HCT116 (cell line): Measurements from ENCODE around the gene GRIK3. TPM values are rescaled to one million over a fixed set of nuclear protein-coding genes. Genes with fewer than 3 reads are reported as not detected.

Source experiments
- ATAC-seq: fragments of 200-7000 bp; cut with Tn5 transposase; 2 replicates; pipeline ENCODE4 v1.9.1; 2020; ENCODE audit warnings: mild to moderate bottlenecking, moderate library complexity
- BruUV-seq: library from RNA; stranded (reverse); fragments of 400-500 nt; replicated peaks from 2 replicates; lab custom pipeline; 2021; lab: Mats Ljungman, UMichigan
- CTCF ChIA-PET: fragments of 300-600 bp; sonication (Branson Sonifier 250); formaldehyde crosslinking; loops from one replicate; lab custom pipeline; 2021; ENCODE audit warnings: antibody characterized with exemption; lab: Charles Lee
- POLR2A ChIA-PET: fragments of 300-600, 350-600 bp; sonication (Branson Sonifier 250); formaldehyde crosslinking; loops from one replicate; lab custom pipeline; 2021; ENCODE audit warnings: antibody characterized with exemption; lab: Charles Lee
- RAD21 ChIA-PET, 2 experiments: fragments of 300-600 bp; sonication (Branson Sonifier 250); formaldehyde crosslinking; loops; one replicate each; lab custom pipeline; 2023; ENCODE audit warnings: low total read pairs in 2 of 2; ENCODE audit not compliant: uncharacterized antibody in 2 of 2, unreplicated experiment in 2 of 2, low non-redundant PET in 1 of 2; lab: Charles Lee
- DNase-seq: peaks from one replicate; pipeline ENCODE4 v3.0.0-alpha.2; 2010; ENCODE audit warnings: low read depth, low spot score
- H2AFZ ChIP-seq: fragments of 200-600 bp; shearing (Covaris generic), sonication (generic); 2 replicates; pipeline ENCODE4 v1.6.1; 2017; ENCODE audit warnings: low read depth, mixed run types, mixed read lengths, antibody characterized with exemption, low read length; ENCODE audit not compliant: poor library complexity, severe bottlenecking
- H3K27ac ChIP-seq: 2 replicates; pipeline ENCODE4 v1.5.1; 2012; ENCODE audit warnings: low read depth, low read length
- H3K27me3 ChIP-seq: fragments of 200-600 bp; sonication (generic); 2 replicates; pipeline ENCODE4 v1.6.1; 2016; ENCODE audit warnings: mixed run types, low read length, mixed read lengths; ENCODE audit not compliant: insufficient read depth
- H3K36me3 ChIP-seq, 2 experiments: fragments of 200-500 bp in 1 of 2; fragments of 200-600 bp in 1 of 2; sonication (Bioruptor generic) in 1 of 2; sonication (generic) in 1 of 2; 2 replicates each; pipeline versions ENCODE4 v1.5.1 to v1.6.1; 2014 to 2016; ENCODE audit warnings: low read length in 2 of 2, inconsistent platforms in 1 of 2, mixed read lengths in 1 of 2, mixed run types in 1 of 2; ENCODE audit not compliant: insufficient read depth in 2 of 2, control insufficient read depth in 1 of 2
- H3K4me1 ChIP-seq, 2 experiments: fragments of 200-600 bp in 1 of 2; sonication (generic) in 1 of 2; 2 replicates each; pipeline versions ENCODE4 v1.5.1 to v1.6.1; 2012 to 2017; ENCODE audit warnings: low read length in 2 of 2, inconsistent platforms in 1 of 2, mild to moderate bottlenecking in 1 of 2, mixed read lengths in 1 of 2, mixed run types in 1 of 2, moderate library complexity in 1 of 2; ENCODE audit not compliant: insufficient read depth in 2 of 2, control insufficient read depth in 1 of 2
- H3K4me2 ChIP-seq: fragments of 200-600 bp; sonication (generic); 2 replicates; pipeline ENCODE4 v1.6.1; 2017; ENCODE audit warnings: mixed run types, low read length, mixed read lengths
- H3K4me3 ChIP-seq, 2 experiments: fragments of 200-600 bp in 1 of 2; sonication (generic) in 1 of 2; replicated peaks in 1 of 2; 2 replicates each; pipeline ENCODE4 v1.5.1; 2011 to 2016; ENCODE audit warnings: low read length in 2 of 2, control low read depth in 1 of 2, low read depth in 1 of 2, mild to moderate bottlenecking in 1 of 2, mixed read lengths in 1 of 2, mixed run types in 1 of 2
- H3K79me2 ChIP-seq: fragments of 200-600 bp; sonication (generic); 2 replicates; pipeline ENCODE4 v1.6.1; 2017; ENCODE audit warnings: mild to moderate bottlenecking, mixed run types, low read length, moderate library complexity, mixed read lengths; ENCODE audit not compliant: insufficient read depth
- H3K9ac ChIP-seq: fragments of 200-600 bp; sonication (generic); 2 replicates; pipeline ENCODE4 v1.6.1; 2016; ENCODE audit warnings: low read length, mixed read lengths
- H3K9me2 ChIP-seq: fragments of 200-600 bp; sonication (generic), shearing (Covaris generic); 2 replicates; pipeline ENCODE4 v1.6.1; 2017; ENCODE audit warnings: mixed run types, mild to moderate bottlenecking, moderate library complexity; ENCODE audit not compliant: insufficient read depth
- H3K9me3 ChIP-seq, 2 experiments: fragments of 200-500 bp in 1 of 2; fragments of 200-600 bp in 1 of 2; sonication (Bioruptor generic) in 1 of 2; sonication (generic) in 1 of 2; 2 replicates each; pipeline ENCODE4 v1.6.1; 2014 to 2017; ENCODE audit warnings: low read length in 2 of 2, mixed read lengths in 2 of 2, inconsistent platforms in 1 of 2, low read depth in 1 of 2, mild to moderate bottlenecking in 1 of 2, mixed run types in 1 of 2, moderate library complexity in 1 of 2; ENCODE audit not compliant: control insufficient read depth in 1 of 2, insufficient read depth in 1 of 2
- H4K20me1 ChIP-seq: fragments of 200-600 bp; sonication (generic), shearing (Covaris generic); 2 replicates; pipeline ENCODE4 v1.6.1; 2017; ENCODE audit warnings: mixed run types, mild to moderate bottlenecking, moderate library complexity; ENCODE audit not compliant: insufficient read depth
- ATF3 ChIP-seq: IDR thresholded peaks from 2 replicates; pipeline ENCODE4 v1.6.1; 2012
- CBX3 ChIP-seq: IDR thresholded peaks from 2 replicates; pipeline ENCODE4 v1.6.1; 2012; ENCODE audit warnings: low read depth
- POLR2A ChIP-seq: IDR thresholded peaks from 2 replicates; pipeline ENCODE4 v1.7.0; 2011; ENCODE audit warnings: borderline replicate concordance; ENCODE audit not compliant: insufficient read depth, insufficient read length; ENCODE audit errors: extremely low read depth
- RAD21 ChIP-seq: IDR thresholded peaks from 2 replicates; pipeline ENCODE4 v1.6.1; 2012; ENCODE audit warnings: low read depth, mild to moderate bottlenecking
- SP1 ChIP-seq: IDR thresholded peaks from 2 replicates; pipeline ENCODE4 v1.6.1; 2012; ENCODE audit warnings: low read depth
- ZBTB33 ChIP-seq: IDR thresholded peaks from 2 replicates; pipeline ENCODE4 v1.6.1; 2011; ENCODE audit warnings: mild to moderate bottlenecking, low read length, moderate library complexity; ENCODE audit not compliant: insufficient replicate concordance; ENCODE audit errors: extremely low read depth
- intact Hi-C: fragments of 100-400 bp; cut with micrococcal nuclease; formaldehyde crosslinking; loops from 2 replicates; pipeline ENCODE4 v1.10.0; 2022
- total RNA-seq: library from RNA; stranded (reverse); gene quantifications from one replicate; pipeline ENCODE4 v1.2.1, GENCODE V29; 2021; ENCODE audit not compliant: unreplicated experiment
- TF ChIP-seq, protein P1 (sequence below), 3 experiments: fragments of 200-600 bp in 1 of 3; sonication (generic) in 1 of 3; IDR thresholded peaks in 2 of 3; conservative IDR thresholded peaks in 1 of 3; 2 replicates each; pipeline ENCODE4 v1.5.1; 2012 to 2017; ENCODE audit warnings: low read depth in 2 of 3, low read length in 2 of 3, antibody characterized with exemption in 1 of 3, borderline replicate concordance in 1 of 3, control low read depth in 1 of 3, mild to moderate bottlenecking in 1 of 3, mixed read lengths in 1 of 3, mixed run types in 1 of 3, moderate library complexity in 1 of 3; ENCODE audit not compliant: insufficient read depth in 1 of 3

Gene GRIK3
- total RNA-seq, 1 experiment from 2014 or later, result not detected

DNA sequence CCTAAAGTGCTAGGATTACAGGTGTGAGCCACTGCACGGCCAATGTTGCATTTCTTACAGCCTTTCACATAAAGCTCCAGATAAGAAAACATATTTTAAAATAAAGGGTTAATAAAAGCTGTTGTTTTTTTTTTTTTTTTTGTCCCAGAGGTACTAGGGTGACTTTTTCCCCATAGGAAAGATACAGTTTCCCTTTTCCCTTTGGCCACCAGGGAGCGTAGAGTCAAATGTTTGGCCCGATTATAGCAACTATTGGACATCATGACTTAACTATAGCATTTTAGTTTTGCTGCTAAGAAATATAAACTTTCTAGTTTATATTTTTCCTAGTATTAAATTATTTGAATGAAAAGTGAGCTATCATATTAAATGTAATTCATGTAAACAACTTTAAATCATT lies 31.4 kb downstream of the GRIK3 start:
- Histone ChIP-seq H3K4me3 (no peak overlapping the region), H3K4me1 (no peaks in the 10 kb centered on the region), H3K27ac (no peak overlapping the region), H2AFZ (no peak overlapping the region), H3K36me3 (no peaks in the 10 kb centered on the region), H4K20me1 (no peaks in the 10 kb centered on the region), H3K4me2 (no peak overlapping the region), H3K9me3 (no peaks in the 10 kb centered on the region)
- CTCF ChIA-PET, result interaction anchor here (0.6 to 2.6 kb wide), 4 partner anchors 11 to 432 kb away, joined by 3 to 7 read pairs (median 4); no protein-coding TSS in a partner anchor
- DNase-seq (no peak), ATAC-seq (no peak)
- RAD21 ChIA-PET, result no interaction called here
- no TSS peak for BruUV-seq
- POLR2A ChIA-PET, result no interaction called here
- TF ChIP-seq, protein P1, sequence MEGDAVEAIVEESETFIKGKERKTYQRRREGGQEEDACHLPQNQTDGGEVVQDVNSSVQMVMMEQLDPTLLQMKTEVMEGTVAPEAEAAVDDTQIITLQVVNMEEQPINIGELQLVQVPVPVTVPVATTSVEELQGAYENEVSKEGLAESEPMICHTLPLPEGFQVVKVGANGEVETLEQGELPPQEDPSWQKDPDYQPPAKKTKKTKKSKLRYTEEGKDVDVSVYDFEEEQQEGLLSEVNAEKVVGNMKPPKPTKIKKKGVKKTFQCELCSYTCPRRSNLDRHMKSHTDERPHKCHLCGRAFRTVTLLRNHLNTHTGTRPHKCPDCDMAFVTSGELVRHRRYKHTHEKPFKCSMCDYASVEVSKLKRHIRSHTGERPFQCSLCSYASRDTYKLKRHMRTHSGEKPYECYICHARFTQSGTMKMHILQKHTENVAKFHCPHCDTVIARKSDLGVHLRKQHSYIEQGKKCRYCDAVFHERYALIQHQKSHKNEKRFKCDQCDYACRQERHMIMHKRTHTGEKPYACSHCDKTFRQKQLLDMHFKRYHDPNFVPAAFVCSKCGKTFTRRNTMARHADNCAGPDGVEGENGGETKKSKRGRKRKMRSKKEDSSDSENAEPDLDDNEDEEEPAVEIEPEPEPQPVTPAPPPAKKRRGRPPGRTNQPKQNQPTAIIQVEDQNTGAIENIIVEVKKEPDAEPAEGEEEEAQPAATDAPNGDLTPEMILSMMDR (IDR thresholded peaks at IDR 0.05 in 2 of 3, conservative IDR thresholded peaks at IDR 0.05 in 1 of 3; ENCODE audit: borderline replicate concordance in 1 of 3, insufficient read depth in 1 of 3, low read depth in 2 of 3, low read length in 2 of 3), result peak; percentile 23 to 55 (median 50); a peak in 3 of 6 replicates
- no peak for TF ChIP-seq CBX3
- TF ChIP-seq SP1, result no peak
- TF ChIP-seq POLR2A, result no peak
- peak; percentile 26; the same call in 1 of the 2 replicates for TF ChIP-seq RAD21
- no peak for TF ChIP-seq ATF3
- TF ChIP-seq, all 23 proteins: peak for 2
- Histone ChIP-seq H3K79me2 (no peaks in the 10 kb centered on the region), H3K27me3 (peaks cover 46% of the 10 kb centered on the region), H3K9ac (no peak overlapping the region), H3K9me2 (no peaks in the 10 kb centered on the region)
- intact Hi-C loops, result no loop called here

GRCh38 chr1:37001703-37002102 lies 32.6 kb downstream of the GRIK3 start:
- peak; percentile 75 for ATAC-seq
- no peaks in the 10 kb centered on the region for H4K20me1 ChIP-seq

More at GRCh38 chr1:37001703-37002102, 32.6 kb downstream of the GRIK3 start:
- no peak for DNase-seq
- no peak overlapping the region for H2AFZ ChIP-seq
- no peak overlapping the region for H3K4me2 ChIP-seq
- ChIA-PET RAD21 (no interaction called here), CTCF (interaction anchor here (2.6 kb wide), 1 partner anchor 425 kb away, joined by 7 read pairs; no protein-coding TSS in a partner anchor), POLR2A (no interaction called here)
- no peaks in the 10 kb centered on the region for H3K9me2 ChIP-seq
- TF ChIP-seq, protein P1 (IDR thresholded peaks at IDR 0.05 in 2 of 3, conservative IDR thresholded peaks at IDR 0.05 in 1 of 3; ENCODE audit: borderline replicate concordance in 1 of 3, insufficient read depth in 1 of 3, low read depth in 2 of 3, low read length in 2 of 3), result 0 out of 6 replicates have a peak, but pooled peaks of 1 of the 3 experiments have one; percentile 11
- TF ChIP-seq ZBTB33, result no peak
- intact Hi-C loops, result no loop called here
- no peaks in the 10 kb centered on the region for H3K9me3 ChIP-seq
- H3K4me1 ChIP-seq, result no peaks in the 10 kb centered on the region
- H3K9ac ChIP-seq, result no peak overlapping the region
- no TSS peak for BruUV-seq
- no peak overlapping the region for H3K27ac ChIP-seq
- peaks cover 46% of the 10 kb centered on the region for H3K27me3 ChIP-seq
- H3K36me3 ChIP-seq, result no peaks in the 10 kb centered on the region
- no peaks in the 10 kb centered on the region for H3K79me2 ChIP-seq
- H3K4me3 ChIP-seq, result no peak overlapping the region
